GM23248 (cell line): ENCODE measurements around the gene GSN. TPM values are rescaled to one million over a fixed set of nuclear protein-coding genes. Genes with fewer than 3 reads are reported as not detected.

Experiments used
- DNase-seq: peaks from one replicate; pipeline ENCODE4 v3.0.0-alpha.2; 2015
- H2AFZ ChIP-seq: fragments of 200-600 bp; sonication (generic); 2 replicates; pipeline ENCODE4 v1.6.1; 2016; ENCODE audit warnings: antibody characterized with exemption
- H3F3A ChIP-seq: fragments of 200-600 bp; sonication (generic); 2 replicates; pipeline ENCODE4 v1.6.1; 2016; ENCODE audit warnings: mild to moderate bottlenecking, antibody characterized with exemption, mixed run types; ENCODE audit not compliant: insufficient read depth
- H3K27ac ChIP-seq: fragments of 200-600 bp; sonication (generic); 2 replicates; pipeline ENCODE4 v1.5.1; 2016; ENCODE audit warnings: mild to moderate bottlenecking
- H3K27me3 ChIP-seq: fragments of 200-600 bp; sonication (generic); replicated peaks from 2 replicates; pipeline ENCODE4 v1.6.1; 2016; ENCODE audit warnings: mild to moderate bottlenecking; ENCODE audit not compliant: insufficient read depth
- H3K36me3 ChIP-seq: fragments of 200-600 bp; sonication (generic); 2 replicates; pipeline ENCODE4 v1.6.1; 2016; ENCODE audit warnings: low read depth, mild to moderate bottlenecking
- H3K4me1 ChIP-seq: fragments of 200-600 bp; sonication (generic); 2 replicates; pipeline ENCODE4 v1.6.1; 2016; ENCODE audit warnings: mild to moderate bottlenecking; ENCODE audit not compliant: insufficient read depth
- H3K4me2 ChIP-seq: fragments of 200-600 bp; sonication (generic); one replicate; pipeline ENCODE4 v1.6.1; 2016; ENCODE audit warnings: mild to moderate bottlenecking; ENCODE audit not compliant: unreplicated experiment
- H3K4me3 ChIP-seq: fragments of 200-600 bp; sonication (generic); 2 replicates; pipeline ENCODE4 v1.5.1; 2016; ENCODE audit warnings: mild to moderate bottlenecking
- H3K79me2 ChIP-seq: fragments of 200-600 bp; sonication (generic); 2 replicates; pipeline ENCODE4 v1.6.1; 2016; ENCODE audit warnings: mild to moderate bottlenecking; ENCODE audit not compliant: insufficient read depth
- H3K9ac ChIP-seq: fragments of 200-600 bp; sonication (generic); 2 replicates; pipeline ENCODE4 v1.6.1; 2016; ENCODE audit warnings: mild to moderate bottlenecking
- H3K9me2 ChIP-seq: fragments of 200-600 bp; sonication (generic); 2 replicates; pipeline ENCODE4 v1.6.1; 2016; ENCODE audit warnings: mixed run types, mild to moderate bottlenecking, moderate library complexity; ENCODE audit not compliant: insufficient read depth
- H3K9me3 ChIP-seq: fragments of 200-600 bp; sonication (generic); one replicate; pipeline ENCODE4 v1.6.1; 2017; ENCODE audit warnings: low read depth
- H4K20me1 ChIP-seq: fragments of 200-600 bp; sonication (generic); 2 replicates; pipeline ENCODE4 v1.6.0; 2016; ENCODE audit not compliant: insufficient read depth
- EZH2 ChIP-seq: fragments of 200-600 bp; sonication (generic); IDR thresholded peaks from 2 replicates; pipeline ENCODE4 v1.6.1; 2018; ENCODE audit warnings: antibody characterized with exemption, mild to moderate bottlenecking; ENCODE audit not compliant: insufficient read depth, poor library complexity, severe bottlenecking
- EZH2phosphoT487 ChIP-seq: fragments of 200-600 bp; sonication (generic); IDR thresholded peaks from 2 replicates; pipeline ENCODE4 v1.6.1; 2018; ENCODE audit warnings: antibody characterized with exemption, moderate library complexity, mild to moderate bottlenecking, low read depth; ENCODE audit not compliant: insufficient read depth
- WGBS, 2 experiments: methylation state at CpG; one replicate each; pipeline ENCODE4 v1.1.6; 2015 to 2017; ENCODE audit warnings: low lambda C conversion rate in 2 of 2, low coverage in 1 of 2; ENCODE audit errors: missing lambda C conversion rate in 2 of 2; 5-methylcytosine and 5-hydroxymethylcytosine counted together
- in situ Hi-C: fragments of 300-500 bp; cut with MboI; formaldehyde crosslinking; loops from 2 replicates; pipeline ENCODE4 v1.15.0; 2020
- polyA plus RNA-seq: library from polyadenylated mRNA; unstranded; fragments of >200 nt; fragmentation: Nextera tagmentation; extraction: Ambion mirVana; gene quantifications from 2 replicates; pipeline ENCODE4 v1.2.1, GENCODE V29; 2016
- total RNA-seq: library from RNA; depleted of rRNA; stranded (reverse); fragments of >200 nt; shearing (Covaris generic); gene quantifications from 2 replicates; pipeline ENCODE4 v1.2.3, GENCODE V29; 2014

GSN gene
- total and polyA plus RNA-seq, 2 experiments from 2014 or later, result 258 to 387 TPM

- peak overlapping the region; percentile 94 for H3K4me2 ChIP-seq
- in situ Hi-C loops, result no loop called here
- peak; percentile 58 for DNase-seq
Observed at GRCh38 chr9:121268598-121268850, 562 bp downstream of the GSN start.

GRCh38 chr9:121268851-121269641 is 1.1 kb downstream of the GSN start:
- Histone ChIP-seq H3K36me3 (no peaks in the 10 kb centered on the region), H2AFZ (peak overlapping the region; percentile 84), H3K9ac (peak overlapping the region; percentile 83), H4K20me1 (no peaks in the 10 kb centered on the region), H3K9me2 (no peaks in the 10 kb centered on the region), H3F3A (peaks cover 46% of the 10 kb centered on the region), H3K79me2 (peaks cover 55% of the 10 kb centered on the region), H3K4me3 (peak overlapping the region; percentile 85), H3K4me1 (peaks cover 40% of the 10 kb centered on the region), H3K27me3 (no peaks in the 10 kb centered on the region), H3K4me2 (peak overlapping the region; percentile 94), H3K9me3 (no peaks in the 10 kb centered on the region), H3K27ac (peak overlapping the region; percentile 73)
- in situ Hi-C loops, result no loop called here
- no peak for TF ChIP-seq EZH2
- DNase-seq, result peak; percentile 61
- 1 to 2% methylated on average over 12 of the region's 12 CpGs for WGBS, 2 experiments

More at GRCh38 chr9:121268598-121268850, 562 bp downstream of the GSN start:
- peak overlapping the region; percentile 73 for H3K27ac ChIP-seq
- TF ChIP-seq EZH2 (no peak), EZH2phosphoT487 (no peak)
- no peaks in the 10 kb centered on the region for H3K27me3 ChIP-seq
- peak overlapping the region; percentile 85 for H3K4me3 ChIP-seq
- H3K36me3 ChIP-seq, result no peaks in the 10 kb centered on the region
- no peaks in the 10 kb centered on the region for H3K9me2 ChIP-seq
- no peaks in the 10 kb centered on the region for H3K9me3 ChIP-seq
- H3K9ac ChIP-seq, result peak overlapping the region; percentile 83
- H2AFZ ChIP-seq, result peak overlapping the region; percentile 84
- H4K20me1 ChIP-seq, result no peaks in the 10 kb centered on the region
- 0 to 2% methylated on average over 4 to 5 of the region's 5 CpGs for WGBS, 2 experiments
- H3K79me2 ChIP-seq, result peaks cover 49% of the 10 kb centered on the region
- peaks cover 37% of the 10 kb centered on the region for H3K4me1 ChIP-seq
- peaks cover 46% of the 10 kb centered on the region for H3F3A ChIP-seq

- in situ Hi-C loops, result no loop called here
- H3K9me2 ChIP-seq, result no peaks in the 10 kb centered on the region
- H2AFZ ChIP-seq, result peak overlapping the region; percentile 84
- no peaks in the 10 kb centered on the region for H4K20me1 ChIP-seq
- peaks cover 47% of the 10 kb centered on the region for H3K4me1 ChIP-seq
- H3K9me3 ChIP-seq, result no peaks in the 10 kb centered on the region
- H3K36me3 ChIP-seq, result no peaks in the 10 kb centered on the region
- peaks cover 62% of the 10 kb centered on the region for H3K79me2 ChIP-seq
- peak; percentile 56 for DNase-seq
- peak overlapping the region; percentile 83 for H3K9ac ChIP-seq
- 11 to 23% methylated on average over 5 of the region's 5 CpGs for WGBS, 2 experiments
- peak overlapping the region; percentile 94 for H3K4me2 ChIP-seq
- H3F3A ChIP-seq, result peaks cover 46% of the 10 kb centered on the region
- peak overlapping the region; percentile 73 for H3K27ac ChIP-seq
- no peaks in the 10 kb centered on the region for H3K27me3 ChIP-seq
- TF ChIP-seq EZH2phosphoT487, result no peak
- H3K4me3 ChIP-seq, result peak overlapping the region; percentile 85
Observed at GRCh38 chr9:121269642-121270254, 1.8 kb downstream of the GSN start.

GRCh38 chr9:121271368-121272341 is 3.7 kb downstream of the GSN start:
- Histone ChIP-seq H3K4me1 (peaks cover 66% of the 10 kb centered on the region), H3K9me2 (no peaks in the 10 kb centered on the region), H3K79me2 (peaks cover 81% of the 10 kb centered on the region), H3K9me3 (no peaks in the 10 kb centered on the region), H3K4me3 (peak overlapping the region; percentile 85), H3F3A (peaks cover 62% of the 10 kb centered on the region), H2AFZ (no peak overlapping the region), H3K27ac (peak overlapping the region; percentile 73), H3K9ac (peak overlapping the region; percentile 59), H4K20me1 (no peaks in the 10 kb centered on the region), H3K27me3 (no peaks in the 10 kb centered on the region), H3K36me3 (no peaks in the 10 kb centered on the region), H3K4me2 (peak overlapping the region; percentile 94)
- DNase-seq, result peak; percentile 85
- TF ChIP-seq EZH2phosphoT487 (no peak), EZH2 (no peak)
- in situ Hi-C loops, result no loop called here
- WGBS, 2 experiments, result 10 to 12% methylated on average over 13 of the region's 13 CpGs
